Measurements from ENCODE around the gene CD109.

Gene CD109

DNA sequence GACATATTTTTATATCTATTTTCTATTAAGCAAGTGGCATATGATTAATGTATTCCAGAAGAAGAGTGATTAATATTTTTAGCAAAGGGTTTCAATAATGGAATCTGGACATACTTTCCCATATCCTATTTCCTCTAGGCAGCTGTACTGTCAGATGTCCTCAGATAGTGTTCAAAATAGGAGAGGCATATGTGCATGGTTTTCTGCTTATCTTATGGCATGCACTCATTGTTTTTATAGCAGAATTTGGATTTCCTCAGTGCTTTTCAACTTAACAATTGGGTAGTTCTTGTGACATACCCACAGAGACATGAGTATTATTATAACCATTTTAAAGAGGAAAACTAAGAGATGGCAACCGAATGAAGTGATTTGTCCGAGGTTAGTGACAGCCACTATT is 29.6 kb upstream of the CD109 start:
- TF ChIP-seq, protein P1, sequence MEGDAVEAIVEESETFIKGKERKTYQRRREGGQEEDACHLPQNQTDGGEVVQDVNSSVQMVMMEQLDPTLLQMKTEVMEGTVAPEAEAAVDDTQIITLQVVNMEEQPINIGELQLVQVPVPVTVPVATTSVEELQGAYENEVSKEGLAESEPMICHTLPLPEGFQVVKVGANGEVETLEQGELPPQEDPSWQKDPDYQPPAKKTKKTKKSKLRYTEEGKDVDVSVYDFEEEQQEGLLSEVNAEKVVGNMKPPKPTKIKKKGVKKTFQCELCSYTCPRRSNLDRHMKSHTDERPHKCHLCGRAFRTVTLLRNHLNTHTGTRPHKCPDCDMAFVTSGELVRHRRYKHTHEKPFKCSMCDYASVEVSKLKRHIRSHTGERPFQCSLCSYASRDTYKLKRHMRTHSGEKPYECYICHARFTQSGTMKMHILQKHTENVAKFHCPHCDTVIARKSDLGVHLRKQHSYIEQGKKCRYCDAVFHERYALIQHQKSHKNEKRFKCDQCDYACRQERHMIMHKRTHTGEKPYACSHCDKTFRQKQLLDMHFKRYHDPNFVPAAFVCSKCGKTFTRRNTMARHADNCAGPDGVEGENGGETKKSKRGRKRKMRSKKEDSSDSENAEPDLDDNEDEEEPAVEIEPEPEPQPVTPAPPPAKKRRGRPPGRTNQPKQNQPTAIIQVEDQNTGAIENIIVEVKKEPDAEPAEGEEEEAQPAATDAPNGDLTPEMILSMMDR (IDR thresholded peaks at IDR 0.05): no peak
- no peaks in the 10 kb centered on the region for H3K36me3 ChIP-seq
- no peaks in the 10 kb centered on the region for H3K9me3 ChIP-seq
- no peaks in the 10 kb centered on the region for H3K27me3 ChIP-seq
- H3K4me3 ChIP-seq (ENCODE audit: low read depth in 1 of 2, low read length in 1 of 2): no peak overlapping the region
- peaks cover 0 to under 1% of the 10 kb centered on the region in 2 experiments for H3K4me1 ChIP-seq (ENCODE audit: control insufficient read depth in 1 of 2, insufficient read depth in 1 of 2, low read depth in 1 of 2, low read length in 1 of 2)
- H3K27ac ChIP-seq: no peak overlapping the region

DNA sequence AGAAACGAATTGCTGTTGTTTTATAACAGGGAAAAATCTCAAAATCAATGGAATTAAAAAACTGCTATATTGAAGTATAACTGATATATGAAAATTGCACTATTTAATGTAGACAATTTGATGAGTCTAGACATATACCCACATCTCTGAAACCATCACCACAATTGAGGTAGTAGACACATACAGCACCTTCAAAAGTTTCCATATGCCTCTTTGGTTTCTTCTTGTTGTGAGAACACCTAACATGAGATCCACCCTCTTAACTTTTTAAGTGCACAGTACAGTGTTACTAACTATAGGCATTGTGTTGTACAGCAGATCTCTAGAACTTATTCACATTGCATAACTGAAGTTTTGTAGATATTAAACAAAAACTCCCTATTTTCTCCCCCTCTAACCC is 28.2 kb upstream of the CD109 start:
- no peak overlapping the region for H3K27ac ChIP-seq
- no peaks in the 10 kb centered on the region for H3K27me3 ChIP-seq
- no peak overlapping the region for H3K4me3 ChIP-seq (ENCODE audit: low read depth in 1 of 2, low read length in 1 of 2)
- H3K36me3 ChIP-seq: no peaks in the 10 kb centered on the region
- TF ChIP-seq, protein P1 (IDR thresholded peaks at IDR 0.05): no peak
- H3K4me1 ChIP-seq (ENCODE audit: control insufficient read depth in 1 of 2, insufficient read depth in 1 of 2, low read depth in 1 of 2, low read length in 1 of 2): peaks cover 12 to 13% of the 10 kb centered on the region in 2 experiments
- no peaks in the 10 kb centered on the region for H3K9me3 ChIP-seq

DNA sequence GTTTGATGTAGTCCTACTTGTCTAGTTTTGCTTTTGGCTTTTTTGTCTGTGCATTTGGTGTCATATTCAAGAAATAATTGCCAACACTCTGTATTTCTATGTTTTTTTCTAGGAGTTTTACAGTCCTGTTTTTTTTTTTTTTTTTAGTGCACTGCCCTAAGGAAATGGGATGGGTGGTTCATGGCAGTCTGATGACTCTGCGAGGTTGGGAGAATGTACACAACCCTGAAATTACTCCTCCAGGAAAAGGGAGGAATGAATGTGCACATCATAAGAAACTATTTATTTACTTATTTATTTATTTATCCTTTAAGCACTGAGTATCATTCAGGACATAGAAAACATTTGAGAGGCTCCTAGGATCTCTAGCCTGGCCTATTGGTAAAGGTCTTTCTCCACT is 27.0 kb upstream of the CD109 start:
- Histone ChIP-seq H3K4me3 (ENCODE audit: low read depth in 1 of 2, low read length in 1 of 2) (no peak overlapping the region), H3K27me3 (no peaks in the 10 kb centered on the region), H3K36me3 (no peaks in the 10 kb centered on the region), H3K4me1 (ENCODE audit: control insufficient read depth in 1 of 2, insufficient read depth in 1 of 2, low read depth in 1 of 2, low read length in 1 of 2) (peaks cover 12 to 14% of the 10 kb centered on the region in 2 experiments), H3K9me3 (no peaks in the 10 kb centered on the region), H3K27ac (no peak overlapping the region)
- TF ChIP-seq, protein P1 (IDR thresholded peaks at IDR 0.05): no peak

DNA sequence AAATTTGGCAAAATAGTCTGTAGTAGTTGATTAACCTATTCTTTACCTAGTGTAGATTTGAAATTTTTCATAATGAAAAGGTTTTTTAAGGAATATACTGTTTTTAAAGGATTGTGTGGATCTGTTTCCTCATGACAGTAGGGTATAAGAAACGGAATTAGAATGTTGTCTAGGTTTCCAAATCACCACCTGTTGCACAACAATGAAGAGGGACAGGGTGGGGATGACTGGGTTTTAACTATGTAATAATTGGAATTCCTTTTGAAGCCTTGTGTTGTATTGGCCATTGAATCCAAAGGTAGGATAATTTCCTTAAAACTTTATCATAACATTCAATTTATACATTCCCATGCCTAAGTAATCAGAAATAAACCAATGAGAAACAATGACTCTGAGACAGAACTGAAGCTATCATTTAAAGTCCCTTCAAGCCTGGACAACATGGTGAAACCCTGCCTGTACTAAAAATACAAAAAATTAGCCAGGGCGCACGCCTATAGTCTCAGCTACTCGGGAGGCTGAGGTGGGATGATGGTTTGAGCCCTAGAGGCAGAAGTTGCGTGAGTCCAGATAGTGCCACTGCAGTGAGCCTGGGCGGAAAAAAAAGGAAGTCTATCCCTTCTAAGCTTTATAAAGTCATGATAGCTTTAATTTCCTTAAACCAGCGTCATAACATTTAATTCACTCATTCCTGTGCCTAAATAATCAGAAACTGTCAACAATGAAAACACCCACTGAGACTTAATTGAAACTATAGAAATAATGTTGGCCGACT is 23.9 kb upstream of the CD109 start:
- TF ChIP-seq, protein P1 (IDR thresholded peaks at IDR 0.05): no peak
- H3K27ac ChIP-seq: no peak overlapping the region
- no peaks in the 10 kb centered on the region for H3K27me3 ChIP-seq
- H3K4me3 ChIP-seq (ENCODE audit: low read depth in 1 of 2, low read length in 1 of 2): no peak overlapping the region
- peaks cover 12 to 14% of the 10 kb centered on the region in 2 experiments for H3K4me1 ChIP-seq (ENCODE audit: control insufficient read depth in 1 of 2, insufficient read depth in 1 of 2, low read depth in 1 of 2, low read length in 1 of 2)
- no peaks in the 10 kb centered on the region for H3K36me3 ChIP-seq
- H3K9me3 ChIP-seq: no peaks in the 10 kb centered on the region

DNA sequence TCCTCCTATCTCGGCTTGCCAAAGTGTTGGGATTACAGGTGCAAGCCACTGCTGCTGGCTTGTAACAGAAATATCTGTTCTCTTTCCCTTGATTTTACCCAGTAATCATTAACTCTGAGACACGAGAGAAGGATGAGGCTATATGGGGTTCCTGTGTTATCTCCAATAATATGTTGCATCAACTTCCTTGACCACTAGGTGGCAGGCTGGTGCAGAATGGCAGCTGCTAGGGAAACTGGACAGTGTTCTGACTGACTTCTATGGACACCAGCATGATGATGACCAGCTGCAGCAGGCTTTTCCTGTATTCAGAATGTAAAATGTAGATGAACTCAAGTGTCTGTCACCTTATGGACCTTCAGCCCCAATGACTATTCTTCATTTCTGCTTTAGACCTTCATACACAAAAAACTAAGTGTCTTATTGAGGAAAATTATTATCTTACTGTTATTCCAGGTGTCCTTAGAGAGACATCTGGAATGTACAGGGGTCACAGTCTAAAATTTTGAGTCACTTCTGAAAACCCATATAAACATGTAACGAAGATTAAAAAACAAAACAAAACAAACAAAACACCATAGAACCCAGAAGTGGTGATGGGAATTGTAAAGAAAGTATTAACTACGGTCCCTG is 20.4 kb upstream of the CD109 start:
- TF ChIP-seq, protein P1 (IDR thresholded peaks at IDR 0.05): peak; percentile 85

More for the DNA sequence above, 20.4 kb upstream of the CD109 start:
- Histone ChIP-seq H3K27ac (no peak overlapping the region), H3K4me3 (ENCODE audit: low read depth in 1 of 2, low read length in 1 of 2) (no peak overlapping the region), H3K36me3 (no peaks in the 10 kb centered on the region), H3K27me3 (no peaks in the 10 kb centered on the region), H3K9me3 (no peaks in the 10 kb centered on the region), H3K4me1 (ENCODE audit: control insufficient read depth in 1 of 2, insufficient read depth in 1 of 2, low read depth in 1 of 2, low read length in 1 of 2) (peaks cover 12 to 14% of the 10 kb centered on the region in 2 experiments)
